H1 (cell line): ENCODE data around the gene UBE2F. TPM values are rescaled to one million over a fixed set of nuclear protein-coding genes. Genes with fewer than 3 reads are reported as not detected.

ENCODE experiments used
- EP300 ChIP-seq, 2 experiments: IDR thresholded peaks; 1 replicate in 1 of 2; 2 replicates in 1 of 2; pipeline ENCODE4 v1.6.1; 2011 to 2012; ENCODE audit warnings: low read depth in 2 of 2, low read length in 2 of 2, mild to moderate bottlenecking in 2 of 2, borderline replicate concordance in 1 of 2, inconsistent platforms in 1 of 2, moderate library complexity in 1 of 2
- polyA plus RNA-seq, 7 experiments: library from polyadenylated mRNA; depleted of rRNA in 3 of 7; stranded (reverse) in 5 of 7; unstranded in 2 of 7; fragments of >200 nt in 5 of 7; fragments of 200-250 nt in 2 of 7; gene quantifications; 1 replicate in 5 of 7; 2 replicates in 1 of 7; 4 replicates in 1 of 7; pipeline versions ENCODE4 v1.2.1 to v1.2.3, GENCODE V29; 2011 to 2013; ENCODE audit warnings: missing spikeins in 2 of 7, mixed read lengths in 2 of 7
- total RNA-seq: library from RNA; stranded (reverse); fragmentation: NEBNext Ultra II Directional; extraction: Animal tissue kit (Norgen Biotek cat#: 25700); gene quantifications from 2 replicates; pipeline ENCODE4 v1.2.1, GENCODE V29; 2021

The UBE2F gene
- total and polyA plus RNA-seq, 2 of the 8 experiments (the other 6 are each of a cell fraction or from before 2014, with no cell fraction given) = 43.3 to 59.8 TPM

DNA sequence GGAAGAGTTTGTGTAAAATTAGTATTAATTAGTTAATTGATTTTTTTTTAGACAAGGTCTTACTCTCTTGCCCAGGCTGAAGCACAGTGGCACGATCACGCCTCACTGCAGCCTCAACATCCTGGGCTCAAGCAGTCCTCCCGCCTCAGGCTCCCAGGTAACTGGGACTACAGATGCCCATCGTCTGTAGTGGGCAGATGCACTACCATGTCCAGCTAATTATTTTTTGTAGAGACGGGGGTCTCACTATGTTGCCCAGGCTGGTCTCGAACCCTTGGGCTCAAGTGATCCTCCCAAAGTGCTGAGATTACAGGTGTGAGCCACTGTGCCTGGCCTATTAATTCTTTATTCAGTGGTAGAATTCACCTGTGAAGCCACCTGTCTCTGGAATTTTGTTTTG lies 41.1 kb downstream of the UBE2F start (continued):
- TF ChIP-seq EP300 (IDR thresholded peaks at IDR 0.05; ENCODE audit: borderline replicate concordance in 1 of 2, low read depth in 2 of 2, low read length in 2 of 2) = no peak
